Measurements from ENCODE around the gene CACNB3.
"Not testable (repeated sequence)": the region's sequence is repeated elsewhere in the genome, so short reads cannot be mapped to it uniquely, and the experiment has no call there.

CACNB3 gene

GRCh38 chr12:48857278-48857994, 39.1 kb downstream of the CACNB3 start:
- DNase-seq: no peak

- DNase-seq: no peak
These were observed 39.7 kb downstream of the CACNB3 start for GRCh38 chr12:48858043-48858442.

GRCh38 chr12:48859607-48860006, 41.3 kb downstream of the CACNB3 start:
- no peak for DNase-seq

DNA sequence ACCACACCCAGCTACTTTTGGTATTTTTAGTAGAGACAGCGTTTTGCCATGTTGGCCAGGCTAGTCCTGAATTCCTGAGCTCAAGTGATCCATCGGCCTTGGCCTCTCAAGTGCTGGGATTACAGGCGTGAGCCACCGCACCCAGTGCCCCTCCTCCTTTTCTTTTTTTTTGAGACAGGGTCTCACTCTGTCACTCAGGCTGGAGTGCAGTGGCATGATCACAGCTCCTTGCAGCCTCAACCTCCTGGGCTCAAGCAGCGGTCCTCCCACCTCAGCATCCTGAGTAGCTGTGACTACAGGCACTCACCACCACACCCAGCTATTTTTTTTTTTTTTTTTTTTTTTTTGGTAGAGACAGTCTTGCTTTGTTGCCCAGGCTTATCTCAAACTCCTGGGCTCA, 41.9 kb downstream of the CACNB3 start:
- not testable (repeated sequence) for DNase-seq

DNA sequence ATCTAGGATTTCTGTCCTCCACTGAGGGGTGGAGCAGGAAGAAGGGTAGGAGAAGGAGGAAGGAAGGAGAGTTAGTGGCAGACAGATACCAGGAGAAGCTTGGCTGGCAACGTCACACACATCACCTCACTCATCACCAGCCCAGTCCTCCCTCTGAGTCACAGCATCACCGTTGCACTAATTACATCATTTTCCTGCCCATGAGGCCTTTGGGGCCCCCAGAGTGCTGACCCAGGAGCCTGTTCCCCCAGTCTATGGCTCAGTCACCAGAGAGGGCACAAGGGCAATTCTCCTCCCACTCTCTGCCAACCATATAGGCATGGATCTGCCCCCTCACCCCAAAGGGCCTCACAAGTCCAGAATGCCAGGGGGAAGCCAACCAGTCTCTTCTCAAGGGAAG, 42.8 kb downstream of the CACNB3 start:
- DNase-seq: no peak

DNA sequence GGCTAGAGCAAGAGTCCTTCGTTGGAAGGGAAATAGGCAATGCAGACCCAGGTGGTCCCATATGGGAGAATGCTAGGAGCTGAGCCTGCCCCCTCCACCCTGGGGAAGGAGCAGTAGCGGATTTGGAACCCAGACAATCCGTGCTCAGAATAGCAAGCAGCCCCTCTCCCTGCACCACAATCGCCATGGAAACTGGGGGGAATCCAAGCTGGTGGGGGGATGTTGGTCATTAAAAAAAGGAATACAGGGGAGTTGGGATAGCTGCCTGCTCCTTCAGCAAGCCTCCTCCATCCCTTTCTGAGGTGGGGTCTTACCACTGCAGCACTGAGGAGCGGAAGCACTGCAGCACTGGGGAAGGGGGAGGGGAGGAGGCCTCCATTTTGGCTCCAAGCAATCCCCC, 44.5 kb downstream of the CACNB3 start:
- no peak for DNase-seq

DNA sequence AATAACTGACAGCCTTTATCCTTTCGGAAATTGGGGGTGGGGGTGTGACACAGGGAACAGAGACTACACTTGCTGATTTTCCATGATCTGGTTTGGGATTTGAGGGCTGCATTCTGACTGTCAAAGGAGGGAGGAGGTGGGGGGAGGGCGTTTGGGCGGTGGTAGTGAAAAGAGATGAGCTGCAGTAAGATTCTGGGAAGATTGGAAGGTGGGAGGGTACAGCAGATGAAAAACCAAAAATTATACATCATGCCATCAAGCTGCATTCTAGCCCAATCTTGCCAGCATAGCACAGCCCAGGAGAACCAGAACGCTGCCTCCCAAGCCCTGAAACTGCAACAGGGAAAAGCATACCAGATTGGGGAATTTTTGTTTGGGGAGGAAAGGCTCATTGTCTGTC, 45.0 kb downstream of the CACNB3 start:
- no peak for DNase-seq

GRCh38 chr12:48865281-48866051, 47.2 kb downstream of the CACNB3 start, which contains the start of gene RND1:
Gene RND1, minus strand, starts transcription at chr12:48865870. Its CDS starts 103 bp downstream, at chr12:48865767.
- DNase-seq: peak; percentile 89

GRCh38 chr12:48866052-48866711, 47.9 kb downstream of the CACNB3 start:
- no peak for DNase-seq

DNA sequence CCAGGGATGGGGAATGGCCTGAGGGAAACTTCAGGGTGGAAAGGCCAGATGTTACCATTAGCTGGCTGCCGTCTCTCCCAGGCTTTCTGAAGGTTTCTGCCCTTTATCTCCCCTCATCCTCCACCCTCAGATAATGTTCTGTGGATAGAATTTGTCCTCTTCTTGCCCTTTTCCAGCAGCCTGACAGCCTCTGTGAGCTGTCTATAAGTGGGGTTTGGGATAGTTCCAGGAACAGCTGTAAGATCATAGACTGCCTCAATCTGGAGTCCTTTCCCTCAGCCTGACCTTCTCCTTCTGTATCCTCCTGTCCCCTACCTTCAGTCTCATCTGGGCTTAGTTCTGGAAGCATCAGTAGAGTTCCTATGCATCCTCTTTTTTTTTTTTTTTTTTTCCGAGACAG, 50.2 kb downstream of the CACNB3 start:
- no peak for DNase-seq

DNA sequence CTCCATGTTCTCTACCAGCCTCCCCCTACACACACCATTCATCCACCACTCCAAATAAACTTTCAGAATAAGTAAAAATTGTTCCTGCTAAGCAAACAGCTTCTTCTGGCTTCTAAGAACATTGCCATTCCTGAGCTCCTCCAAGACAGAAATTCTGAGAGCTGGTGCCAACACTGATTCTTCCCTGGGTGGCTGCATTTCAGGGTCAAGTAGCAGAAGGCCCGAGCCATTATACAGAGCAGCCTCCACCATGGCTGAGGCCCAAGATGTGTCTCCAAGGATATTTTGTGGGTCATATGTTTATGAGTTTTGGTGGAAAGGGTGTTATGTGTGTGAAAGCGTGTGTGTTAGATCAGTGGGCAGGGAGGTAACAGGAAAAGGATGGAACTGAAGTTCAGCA, 50.9 kb downstream of the CACNB3 start:
- DNase-seq: no peak

DNA sequence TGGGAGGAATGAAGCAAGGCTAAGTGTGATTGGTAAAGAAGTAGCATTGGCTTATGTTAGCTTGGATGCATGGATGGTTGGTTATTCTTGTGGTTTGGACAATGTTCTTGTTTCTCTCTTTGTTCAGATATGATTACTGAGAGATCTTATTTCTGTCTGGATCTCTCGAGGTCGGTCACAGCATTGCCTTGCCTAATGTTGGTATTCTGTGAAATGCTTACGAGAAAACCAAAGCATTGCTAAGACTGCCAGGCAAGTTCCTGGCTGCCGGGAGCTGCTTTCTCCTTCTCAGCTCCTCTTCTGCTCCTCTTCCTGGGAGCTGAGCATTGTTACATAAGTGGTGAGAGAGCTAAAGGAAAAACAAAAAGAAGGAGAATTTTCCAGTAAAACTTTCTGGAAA, 54.8 kb downstream of the CACNB3 start:
- DNase-seq: no peak

DNA sequence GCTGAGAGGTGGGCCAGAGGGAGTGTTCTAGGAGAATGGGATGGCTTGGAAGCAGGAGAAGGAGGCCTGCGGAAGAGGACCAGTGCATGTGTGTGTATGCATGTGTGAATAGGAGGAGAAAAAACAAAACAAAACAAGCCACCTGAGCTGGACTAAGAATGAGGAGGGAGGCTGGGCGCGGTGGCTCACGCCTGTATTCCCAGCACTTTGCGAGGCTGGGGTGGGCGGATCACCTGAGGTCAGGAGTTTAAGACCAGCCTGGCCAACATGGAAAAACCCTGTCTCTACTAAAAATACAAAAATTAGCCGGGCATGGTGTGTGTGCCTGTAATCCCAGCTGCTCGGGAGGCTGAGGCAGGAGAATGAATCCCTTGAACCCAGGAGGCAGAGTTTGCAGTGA, 55.2 kb downstream of the CACNB3 start:
- not testable (repeated sequence) for DNase-seq

GRCh38 chr12:48875944-48876515, 57.7 kb downstream of the CACNB3 start:
- DNase-seq: no peak
